Measurements from ENCODE around the gene PDK3. TPM values are rescaled to one million over a fixed set of nuclear protein-coding genes. Genes with fewer than 3 reads are reported as not detected.
A peak's percentile ranks its signal among the peaks of the same experiment; 100 is the strongest.

Gene PDK3
- total RNA-seq, 1 experiment from 2014 or later = 20.1 TPM

DNA sequence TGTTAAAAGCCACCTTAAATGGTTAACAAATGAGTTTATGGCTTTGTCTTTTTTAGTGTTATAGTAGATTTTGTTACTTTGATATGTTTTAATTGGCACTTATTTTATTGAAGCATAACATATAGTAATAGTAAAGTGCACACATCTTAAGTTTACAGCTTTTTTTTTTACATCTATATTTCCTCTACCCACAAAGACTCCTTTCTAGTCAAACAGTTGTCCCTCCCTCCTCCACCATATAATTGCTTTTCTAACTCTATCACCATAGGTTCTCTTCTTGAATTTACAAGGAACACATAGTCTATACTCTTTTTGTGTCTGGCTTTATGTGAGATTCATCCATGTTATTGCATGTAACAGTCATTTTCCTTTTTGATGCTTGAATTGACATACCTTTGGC lies 71.5 kb downstream of the PDK3 start:
- DNase-seq = no peak
- Histone ChIP-seq H3K4me1 (ENCODE audit: low read length) (no peaks in the 10 kb centered on the region), H3K27ac (ENCODE audit: low read length) (no peak overlapping the region), H3K9me2 (replicated peaks; ENCODE audit: insufficient read depth, low read length) (no peaks in the 10 kb centered on the region), H3K4me2 (ENCODE audit: low read depth, low read length, poor library complexity, severe bottlenecking) (no peak overlapping the region), H4K20me1 (ENCODE audit: insufficient read depth, low read depth, low read length) (no peaks in the 10 kb centered on the region), H3K79me2 (ENCODE audit: low read length) (no peaks in the 10 kb centered on the region), H3K4me3 (ENCODE audit: low read length) (no peak overlapping the region), H3K36me3 (ENCODE audit: insufficient read depth, low read length) (no peaks in the 10 kb centered on the region), H3K27me3 (ENCODE audit: low read length) (no peaks in the 10 kb centered on the region), H3K9me3 (ENCODE audit: low read length) (no peaks in the 10 kb centered on the region), H2AFZ (ENCODE audit: low read length) (no peak overlapping the region), H3K9ac (ENCODE audit: low read length) (no peak overlapping the region)

DNA sequence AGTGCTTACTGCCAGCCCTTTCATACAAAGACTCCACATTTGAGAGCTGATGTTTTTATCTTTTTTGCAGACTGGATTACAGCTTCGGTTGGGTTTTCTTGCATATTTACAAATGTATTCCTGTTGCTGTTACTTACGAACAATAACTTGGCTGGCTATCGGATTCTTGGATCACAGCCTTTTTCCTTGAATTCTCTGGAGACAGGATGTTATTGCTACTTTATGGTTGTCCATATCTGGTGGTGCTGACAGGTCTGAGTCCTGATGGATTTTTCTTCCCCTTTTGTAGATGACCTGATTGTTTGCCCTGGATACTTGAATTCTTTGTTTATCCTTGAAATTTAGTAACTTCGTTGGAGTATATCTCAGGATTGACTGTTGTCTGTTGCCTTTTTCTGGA lies 77.7 kb downstream of the PDK3 start:
- Histone ChIP-seq H3K36me3 (ENCODE audit: insufficient read depth, low read length) (no peaks in the 10 kb centered on the region), H4K20me1 (ENCODE audit: insufficient read depth, low read depth, low read length) (no peaks in the 10 kb centered on the region), H2AFZ (ENCODE audit: low read length) (no peak overlapping the region), H3K9me3 (ENCODE audit: low read length) (no peaks in the 10 kb centered on the region), H3K4me3 (ENCODE audit: low read length) (no peak overlapping the region), H3K4me1 (ENCODE audit: low read length) (peaks cover 4% of the 10 kb centered on the region; the same call in 1 of the 2 replicates), H3K9ac (ENCODE audit: low read length) (no peak overlapping the region), H3K27ac (ENCODE audit: low read length) (no peak overlapping the region), H3K27me3 (ENCODE audit: low read length) (no peaks in the 10 kb centered on the region; the same call in 1 of the 2 replicates), H3K9me2 (replicated peaks; ENCODE audit: insufficient read depth, low read length) (no peaks in the 10 kb centered on the region), H3K79me2 (ENCODE audit: low read length) (no peaks in the 10 kb centered on the region), H3K4me2 (ENCODE audit: low read depth, low read length, poor library complexity, severe bottlenecking) (no peak overlapping the region)
- DNase-seq = no peak

DNA sequence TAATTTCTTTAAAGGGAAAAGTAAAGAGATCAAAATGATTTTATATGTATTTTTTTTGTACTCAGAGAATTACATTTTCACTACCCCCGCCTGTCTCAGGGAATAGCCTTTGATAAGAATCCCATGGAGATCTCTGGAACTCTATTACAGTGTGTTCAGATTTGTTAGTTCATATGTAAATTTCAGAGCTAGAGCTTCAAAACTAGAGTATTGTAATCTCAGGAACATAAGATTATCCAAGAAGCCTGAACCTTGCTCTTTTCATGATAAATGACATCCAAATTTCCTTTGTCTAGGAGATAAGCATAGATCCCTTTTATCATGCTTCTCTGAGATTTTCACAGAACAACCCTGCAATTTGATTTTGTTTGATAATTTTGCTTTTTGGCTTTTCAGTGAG lies 82.9 kb downstream of the PDK3 start:
- Histone ChIP-seq H3K79me2 (ENCODE audit: low read length) (no peaks in the 10 kb centered on the region), H3K9me2 (replicated peaks; ENCODE audit: insufficient read depth, low read length) (no peaks in the 10 kb centered on the region), H3K4me3 (ENCODE audit: low read length) (no peak overlapping the region), H3K9ac (ENCODE audit: low read length) (no peak overlapping the region), H3K9me3 (ENCODE audit: low read length) (no peaks in the 10 kb centered on the region), H3K4me2 (ENCODE audit: low read depth, low read length, poor library complexity, severe bottlenecking) (no peak overlapping the region), H2AFZ (ENCODE audit: low read length) (no peak overlapping the region), H3K4me1 (ENCODE audit: low read length) (peaks cover 4% of the 10 kb centered on the region; the same call in 1 of the 2 replicates), H4K20me1 (ENCODE audit: insufficient read depth, low read depth, low read length) (no peaks in the 10 kb centered on the region), H3K27ac (ENCODE audit: low read length) (no peak overlapping the region), H3K27me3 (ENCODE audit: low read length) (no peaks in the 10 kb centered on the region; the same call in 1 of the 2 replicates), H3K36me3 (ENCODE audit: insufficient read depth, low read length) (no peaks in the 10 kb centered on the region)
- DNase-seq = no peak

DNA sequence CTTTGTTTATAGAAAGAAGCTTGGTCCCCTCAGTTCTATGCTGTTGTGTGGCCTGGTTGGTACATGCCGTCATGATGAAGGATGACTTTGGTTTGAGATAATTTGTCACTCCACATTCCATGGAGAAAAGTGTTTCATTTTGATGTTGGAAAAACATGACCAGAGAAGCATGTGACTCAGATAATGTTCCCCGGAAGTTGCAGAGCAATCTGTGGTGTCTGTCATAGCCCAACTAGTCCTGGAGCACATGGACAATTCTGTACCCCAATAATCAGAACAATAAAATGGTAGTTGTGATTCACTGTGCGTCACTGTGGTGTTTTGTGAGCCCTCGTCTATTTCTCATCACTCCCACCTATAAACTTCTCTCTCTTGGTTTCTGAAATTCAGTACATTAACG lies 85.1 kb downstream of the PDK3 start:
- H3K4me2 ChIP-seq (ENCODE audit: low read depth, low read length, poor library complexity, severe bottlenecking) = no peak overlapping the region

DNA sequence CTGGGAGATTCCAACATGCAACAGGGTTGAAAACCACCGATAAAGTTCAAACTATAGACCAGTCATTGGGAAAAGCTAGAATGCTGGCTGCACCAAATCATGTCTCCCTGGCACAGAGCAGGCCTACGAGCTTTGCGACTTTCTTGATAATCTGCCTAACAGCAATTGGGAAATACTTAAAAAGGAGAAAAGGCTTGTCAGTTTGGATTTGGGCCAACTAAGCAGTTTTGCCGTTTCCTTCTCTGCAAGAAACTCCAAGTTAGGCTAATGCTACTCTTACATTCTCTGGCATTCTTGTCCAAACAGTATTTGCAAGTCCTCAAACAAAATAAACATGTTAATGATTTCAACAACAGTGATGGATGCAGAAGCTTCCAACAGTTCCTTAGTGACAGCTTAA lies 87.9 kb downstream of the PDK3 start:
- H3K27me3 ChIP-seq (ENCODE audit: low read length) = no peaks in the 10 kb centered on the region
- no peaks in the 10 kb centered on the region for H3K9me2 ChIP-seq (replicated peaks; ENCODE audit: insufficient read depth, low read length)
- H3K36me3 ChIP-seq (ENCODE audit: insufficient read depth, low read length) = no peaks in the 10 kb centered on the region
- H3K27ac ChIP-seq (ENCODE audit: low read length) = no peak overlapping the region
- no peak overlapping the region for H3K9ac ChIP-seq (ENCODE audit: low read length)
- no peaks in the 10 kb centered on the region for H3K79me2 ChIP-seq (ENCODE audit: low read length)
- no peaks in the 10 kb centered on the region for H4K20me1 ChIP-seq (ENCODE audit: insufficient read depth, low read depth, low read length)
- H3K9me3 ChIP-seq (ENCODE audit: low read length) = no peaks in the 10 kb centered on the region
- H3K4me3 ChIP-seq (ENCODE audit: low read length) = no peak overlapping the region
- H2AFZ ChIP-seq (ENCODE audit: low read length) = no peak overlapping the region
- H3K4me1 ChIP-seq (ENCODE audit: low read length) = no peaks in the 10 kb centered on the region
- DNase-seq = no peak
- no peak overlapping the region for H3K4me2 ChIP-seq (ENCODE audit: low read depth, low read length, poor library complexity, severe bottlenecking)

More for the DNA sequence above, 85.1 kb downstream of the PDK3 start:
- H3K9me3 ChIP-seq (ENCODE audit: low read length) = no peaks in the 10 kb centered on the region
- no peaks in the 10 kb centered on the region; the same call in 1 of the 2 replicates for H3K27me3 ChIP-seq (ENCODE audit: low read length)
- H3K9me2 ChIP-seq (replicated peaks; ENCODE audit: insufficient read depth, low read length) = no peaks in the 10 kb centered on the region
- no peaks in the 10 kb centered on the region for H4K20me1 ChIP-seq (ENCODE audit: insufficient read depth, low read depth, low read length)
- H3K9ac ChIP-seq (ENCODE audit: low read length) = no peak overlapping the region
- no peaks in the 10 kb centered on the region for H3K79me2 ChIP-seq (ENCODE audit: low read length)
- H3K27ac ChIP-seq (ENCODE audit: low read length) = no peak overlapping the region
- H3K4me1 ChIP-seq (ENCODE audit: low read length) = peaks cover 4% of the 10 kb centered on the region; the same call in 1 of the 2 replicates
- no peak for DNase-seq
- no peak overlapping the region for H2AFZ ChIP-seq (ENCODE audit: low read length)
- no peak overlapping the region for H3K4me3 ChIP-seq (ENCODE audit: low read length)
- H3K36me3 ChIP-seq (ENCODE audit: insufficient read depth, low read length) = no peaks in the 10 kb centered on the region

DNA sequence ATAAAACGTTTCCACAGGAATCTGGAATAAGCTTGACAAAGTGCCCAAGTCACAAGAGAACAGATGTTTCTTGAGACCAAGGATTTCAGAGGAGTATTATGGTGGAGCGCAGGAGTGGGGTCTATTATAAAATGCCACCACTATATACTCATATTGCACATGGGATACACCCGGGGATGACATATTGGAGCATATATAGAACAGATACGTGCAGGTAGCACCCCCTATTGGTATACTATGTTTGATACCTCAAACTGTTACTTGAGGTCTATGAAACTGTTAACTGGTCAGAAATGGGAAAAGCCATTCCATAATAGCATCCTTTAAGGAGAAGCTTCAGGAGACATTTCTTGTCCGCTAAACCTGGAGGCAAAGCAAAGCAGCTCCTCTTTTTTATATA lies 96.0 kb downstream of the PDK3 start:
- Histone ChIP-seq H2AFZ (ENCODE audit: low read length) (no peak overlapping the region), H3K36me3 (ENCODE audit: insufficient read depth, low read length) (no peaks in the 10 kb centered on the region), H3K9ac (ENCODE audit: low read length) (no peak overlapping the region), H3K9me2 (replicated peaks; ENCODE audit: insufficient read depth, low read length) (no peaks in the 10 kb centered on the region), H3K4me2 (ENCODE audit: low read depth, low read length, poor library complexity, severe bottlenecking) (no peak overlapping the region), H3K4me3 (ENCODE audit: low read length) (no peak overlapping the region), H3K27me3 (ENCODE audit: low read length) (no peaks in the 10 kb centered on the region), H3K9me3 (ENCODE audit: low read length) (no peaks in the 10 kb centered on the region), H3K4me1 (ENCODE audit: low read length) (no peaks in the 10 kb centered on the region), H3K79me2 (ENCODE audit: low read length) (no peaks in the 10 kb centered on the region), H3K27ac (ENCODE audit: low read length) (no peak overlapping the region), H4K20me1 (ENCODE audit: insufficient read depth, low read depth, low read length) (no peaks in the 10 kb centered on the region)
- peak; percentile 77 for DNase-seq

DNA sequence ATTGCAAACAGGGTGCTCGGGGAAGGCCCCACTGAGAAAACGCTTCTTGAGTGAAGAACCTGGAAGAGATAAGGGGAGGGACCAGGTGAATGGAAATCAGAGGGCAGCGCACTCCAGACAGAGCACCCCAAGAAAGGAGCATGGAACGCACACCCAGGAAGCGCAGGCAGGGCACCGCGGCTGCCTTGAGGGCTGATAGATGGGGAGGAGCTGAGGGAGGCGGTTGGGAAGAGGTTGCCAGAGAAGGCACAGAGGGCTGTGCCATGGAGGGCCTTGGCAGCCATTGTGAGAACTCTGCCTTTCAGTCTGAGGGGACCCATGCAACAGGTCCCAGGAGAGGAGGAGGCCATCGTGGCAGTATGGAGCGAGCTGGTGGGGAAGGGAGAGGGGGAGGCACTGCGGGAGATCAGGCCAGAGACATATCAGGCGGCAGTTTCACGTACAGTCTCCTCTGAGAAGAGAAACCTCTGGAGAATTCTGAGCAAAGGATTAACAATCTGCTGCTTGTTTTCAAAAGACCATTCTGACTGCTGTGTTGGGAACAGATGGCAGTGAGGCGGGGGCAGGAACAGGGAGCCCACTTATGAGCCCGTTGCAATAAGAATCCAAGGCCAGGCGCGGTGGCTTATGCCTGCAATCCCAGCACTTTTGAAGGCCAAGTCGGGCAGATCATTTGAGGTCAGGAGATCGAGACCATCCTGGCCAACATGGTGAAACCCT lies 98.4 kb downstream of the PDK3 start:
- no peaks in the 10 kb centered on the region for H3K4me1 ChIP-seq (ENCODE audit: low read length)

DNA sequence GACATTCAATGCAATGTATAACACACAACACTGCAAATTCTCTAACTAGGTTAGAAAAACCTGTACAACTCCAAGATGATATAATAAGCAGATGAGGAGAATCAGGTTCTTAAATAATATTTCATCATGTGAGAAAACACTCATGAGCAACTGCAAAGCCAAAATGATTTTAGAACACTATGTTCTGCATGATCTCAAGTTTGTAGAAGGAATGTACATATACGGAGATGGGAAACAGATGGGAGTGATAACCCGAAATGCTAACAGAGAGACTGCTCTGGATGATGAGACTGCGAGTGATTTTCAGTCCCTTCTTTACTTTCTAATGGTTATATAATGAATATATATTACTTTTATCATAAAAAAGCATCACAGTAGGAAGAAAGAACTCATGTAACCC lies 101.2 kb downstream of the PDK3 start:
- H3K27ac ChIP-seq (ENCODE audit: low read length) = no peak overlapping the region
- no peak overlapping the region for H3K4me3 ChIP-seq (ENCODE audit: low read length)
- no peak overlapping the region for H3K9ac ChIP-seq (ENCODE audit: low read length)
- H4K20me1 ChIP-seq (ENCODE audit: insufficient read depth, low read depth, low read length) = no peaks in the 10 kb centered on the region
- H2AFZ ChIP-seq (ENCODE audit: low read length) = no peak overlapping the region
- no peaks in the 10 kb centered on the region for H3K27me3 ChIP-seq (ENCODE audit: low read length)
- no peaks in the 10 kb centered on the region for H3K9me2 ChIP-seq (replicated peaks; ENCODE audit: insufficient read depth, low read length)
- H3K4me2 ChIP-seq (ENCODE audit: low read depth, low read length, poor library complexity, severe bottlenecking) = no peak overlapping the region
- no peaks in the 10 kb centered on the region for H3K9me3 ChIP-seq (ENCODE audit: low read length)
- no peaks in the 10 kb centered on the region for H3K36me3 ChIP-seq (ENCODE audit: insufficient read depth, low read length)
- no peaks in the 10 kb centered on the region for H3K79me2 ChIP-seq (ENCODE audit: low read length)
- no peaks in the 10 kb centered on the region for H3K4me1 ChIP-seq (ENCODE audit: low read length)
- no peak for DNase-seq

More for the DNA sequence above, 98.4 kb downstream of the PDK3 start:
- Histone ChIP-seq H3K4me3 (ENCODE audit: low read length) (no peak overlapping the region), H3K36me3 (ENCODE audit: insufficient read depth, low read length) (no peaks in the 10 kb centered on the region), H3K27me3 (ENCODE audit: low read length) (no peaks in the 10 kb centered on the region), H3K9me3 (ENCODE audit: low read length) (no peaks in the 10 kb centered on the region), H3K9me2 (replicated peaks; ENCODE audit: insufficient read depth, low read length) (no peaks in the 10 kb centered on the region), H3K79me2 (ENCODE audit: low read length) (no peaks in the 10 kb centered on the region), H3K4me2 (ENCODE audit: low read depth, low read length, poor library complexity, severe bottlenecking) (no peak overlapping the region), H3K27ac (ENCODE audit: low read length) (no peak overlapping the region), H4K20me1 (ENCODE audit: insufficient read depth, low read depth, low read length) (no peaks in the 10 kb centered on the region), H3K9ac (ENCODE audit: low read length) (no peak overlapping the region), H2AFZ (ENCODE audit: low read length) (no peak overlapping the region)
- no peak for DNase-seq
